GM18867 (cell line): ENCODE data around the gene CYBRD1.

Experiments
- ATAC-seq: cut with Tn5 transposase; IDR thresholded peaks from one replicate; pipeline ENCODE4 v1.9.1; 2021; ENCODE audit warnings: mild to moderate bottlenecking, moderate library complexity; ENCODE audit not compliant: unreplicated experiment

The CYBRD1 gene

DNA sequence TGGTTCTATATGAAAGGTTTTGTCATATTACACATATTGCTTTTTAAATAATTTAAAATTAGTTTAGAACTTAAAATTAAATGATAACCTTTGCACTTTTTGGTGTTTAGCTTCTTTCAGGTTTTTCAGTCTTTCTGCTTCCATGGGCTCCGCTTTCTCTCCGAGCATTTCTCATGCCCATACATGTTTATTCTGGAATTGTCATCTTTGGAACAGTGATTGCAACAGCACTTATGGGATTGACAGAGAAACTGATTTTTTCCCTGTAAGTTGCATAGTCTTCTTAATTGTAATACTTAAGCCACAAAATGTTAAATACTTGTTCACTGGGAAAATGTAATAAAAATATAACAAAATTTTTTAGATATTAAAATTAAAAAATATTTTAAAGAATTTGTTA lies 31.0 kb downstream of the CYBRD1 start:
- no peak for ATAC-seq

DNA sequence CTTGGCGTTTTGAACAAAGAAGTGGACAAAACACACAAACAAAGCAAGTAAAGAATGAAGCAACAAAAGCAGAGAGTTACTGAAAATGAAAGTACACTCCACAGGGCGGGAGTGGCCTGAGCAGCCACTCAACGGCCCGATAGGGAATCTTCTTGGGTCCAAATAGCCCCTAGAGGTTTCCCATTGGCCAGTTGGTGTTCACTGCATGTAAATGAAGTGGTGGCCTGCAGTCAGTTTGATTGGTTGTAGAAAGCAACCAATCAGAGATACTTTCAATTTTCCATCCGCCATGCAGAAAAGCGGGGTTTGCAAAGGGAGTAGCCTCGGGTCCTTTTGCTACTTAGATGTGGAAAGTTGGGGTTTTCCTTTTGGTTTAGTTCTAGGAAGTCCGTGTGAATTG lies 31.6 kb downstream of the CYBRD1 start:
- no peak for ATAC-seq

DNA sequence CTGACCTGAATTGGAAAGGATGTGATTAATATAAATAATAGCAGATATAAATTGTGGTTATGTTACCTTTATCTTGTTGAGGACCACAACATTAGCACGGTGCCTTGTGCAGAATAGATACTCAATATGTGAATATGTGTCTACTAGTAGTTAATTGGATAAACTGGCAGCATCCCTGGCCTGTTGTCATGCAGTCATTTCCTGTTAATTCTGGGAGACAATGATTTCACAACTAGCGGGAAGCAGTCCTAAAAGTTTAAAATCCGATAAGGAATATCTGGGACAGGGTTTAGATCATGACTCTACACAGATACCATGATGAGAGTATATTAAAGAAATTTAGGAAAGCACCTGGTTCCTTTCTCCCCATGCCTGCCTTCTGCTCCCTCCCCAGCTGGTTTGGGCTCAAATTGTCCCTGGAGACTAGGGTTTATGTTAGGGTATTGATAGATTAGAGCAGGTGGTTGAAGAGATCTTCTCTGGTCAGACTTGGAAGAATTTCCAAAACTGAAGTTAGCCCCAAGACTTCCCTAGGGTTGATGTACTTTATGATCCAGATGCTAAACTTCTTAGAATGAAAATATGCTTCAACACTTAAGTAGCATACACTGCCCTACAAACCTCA lies 32.8 kb downstream of the CYBRD1 start:
- no peak for ATAC-seq

DNA sequence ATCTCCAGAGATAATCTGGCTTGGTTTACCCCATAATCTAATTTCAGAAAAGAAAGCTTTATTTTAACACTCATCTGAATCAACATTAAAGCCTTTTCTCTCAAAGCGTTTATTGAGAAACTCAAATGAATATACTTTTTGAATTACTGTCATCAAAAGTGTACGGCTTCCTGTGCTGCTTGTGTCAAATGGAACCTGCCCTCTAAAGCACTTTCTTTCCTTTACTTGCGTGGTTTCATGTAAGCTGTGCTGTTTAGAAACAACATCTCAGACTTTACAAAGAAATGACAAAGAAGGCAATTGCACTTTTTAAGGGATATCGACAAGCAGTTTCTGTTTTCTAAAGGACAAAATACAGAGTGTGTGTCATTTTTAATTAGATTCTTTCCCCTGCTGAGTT lies 35.1 kb downstream of the CYBRD1 start:
- ATAC-seq, result no peak

DNA sequence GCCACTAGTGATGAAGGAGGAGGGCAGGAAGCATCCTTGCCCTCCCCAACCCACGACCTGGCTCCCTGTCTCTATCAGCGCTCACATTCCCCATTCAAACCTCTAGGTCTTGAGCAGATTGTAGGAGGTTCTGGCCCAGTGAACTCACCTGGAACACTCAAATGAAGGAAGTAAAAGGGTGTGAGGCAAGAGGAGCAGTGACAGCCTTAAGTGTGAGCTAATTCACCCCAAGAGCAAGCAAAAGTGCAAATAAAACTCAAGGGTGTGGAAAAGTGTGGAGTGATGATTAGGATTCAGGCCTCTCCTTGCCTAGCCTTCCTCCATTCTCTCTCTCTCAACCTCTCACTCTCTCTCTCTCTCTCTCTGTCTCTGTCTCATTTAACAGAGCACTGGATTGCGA lies 41.0 kb downstream of the CYBRD1 start:
- no peak for ATAC-seq

DNA sequence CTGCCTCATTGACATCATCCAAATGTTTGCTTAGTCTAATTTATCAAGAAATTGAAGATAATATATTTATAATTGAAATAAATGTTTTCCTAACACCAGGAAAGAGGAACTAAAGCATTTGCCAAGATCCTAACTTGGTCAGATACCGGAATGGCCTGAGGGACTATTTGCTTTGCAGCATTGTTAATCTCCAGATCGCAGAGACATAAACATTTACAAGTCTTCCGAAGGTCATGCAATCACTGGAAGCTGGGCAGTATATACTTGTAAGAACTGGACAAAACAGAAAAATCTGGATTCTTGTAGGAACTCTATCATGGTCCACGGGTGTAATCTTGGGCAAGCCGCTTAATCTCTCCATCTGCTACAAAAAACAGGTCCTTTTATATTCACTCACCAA lies 42.2 kb downstream of the CYBRD1 start:
- no peak for ATAC-seq

DNA sequence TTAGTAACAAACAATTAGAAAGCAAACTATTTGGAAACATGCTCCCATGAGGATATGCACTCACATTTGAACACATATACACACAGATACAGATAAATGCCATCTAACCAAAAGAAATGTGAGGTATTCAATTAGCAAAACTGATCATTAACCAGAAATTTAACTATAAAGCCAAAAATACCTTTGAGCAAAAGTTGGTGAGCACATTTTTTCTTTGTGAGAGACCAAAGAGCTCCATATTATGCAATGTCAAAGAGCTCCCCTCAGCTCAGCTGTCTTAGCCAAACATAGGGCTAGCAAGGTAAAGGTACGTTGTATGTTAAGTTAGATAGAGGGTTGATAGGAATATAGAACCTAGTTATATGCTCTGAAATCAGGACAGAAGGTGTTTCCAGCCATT lies 43.8 kb downstream of the CYBRD1 start:
- ATAC-seq, result no peak

DNA sequence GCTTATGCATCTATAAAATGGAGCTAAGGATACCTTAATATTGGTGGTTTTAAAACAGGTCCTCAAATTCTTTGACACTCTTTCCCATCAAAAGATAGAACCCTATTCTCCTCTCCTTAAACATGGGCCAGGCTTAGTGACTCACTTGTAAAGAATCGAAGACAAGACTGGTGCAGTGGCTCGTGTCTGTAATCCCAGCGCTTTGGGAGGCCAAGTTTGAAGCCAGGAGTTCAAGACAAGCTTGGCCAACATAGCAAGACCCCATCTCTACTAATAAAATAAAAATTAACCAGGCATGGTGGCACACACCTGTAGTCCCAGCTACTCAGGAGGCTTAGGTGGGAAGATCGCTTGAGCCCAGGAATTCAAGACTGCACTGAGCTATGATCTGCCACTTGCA lies 44.5 kb downstream of the CYBRD1 start:
- ATAC-seq, result no peak

DNA sequence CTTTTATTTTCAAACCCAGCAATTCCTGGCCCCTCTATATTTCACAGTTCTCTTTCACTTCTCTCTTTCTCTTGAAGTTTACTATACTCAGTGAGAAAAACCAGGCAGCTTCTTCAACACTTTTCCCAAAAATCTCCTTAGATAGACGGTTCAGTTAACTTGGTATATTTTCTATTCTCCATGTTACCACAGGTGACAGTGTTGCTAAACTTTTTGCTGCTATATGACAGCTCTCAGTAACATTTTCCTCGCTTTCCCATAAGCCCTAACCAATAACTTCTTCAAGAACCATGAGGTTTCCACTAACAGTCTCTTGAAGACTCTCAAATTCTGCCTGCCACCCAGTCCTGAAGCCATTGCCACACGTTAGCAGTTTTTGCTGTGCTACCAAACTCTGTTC lies 45.8 kb downstream of the CYBRD1 start:
- ATAC-seq, result no peak

DNA sequence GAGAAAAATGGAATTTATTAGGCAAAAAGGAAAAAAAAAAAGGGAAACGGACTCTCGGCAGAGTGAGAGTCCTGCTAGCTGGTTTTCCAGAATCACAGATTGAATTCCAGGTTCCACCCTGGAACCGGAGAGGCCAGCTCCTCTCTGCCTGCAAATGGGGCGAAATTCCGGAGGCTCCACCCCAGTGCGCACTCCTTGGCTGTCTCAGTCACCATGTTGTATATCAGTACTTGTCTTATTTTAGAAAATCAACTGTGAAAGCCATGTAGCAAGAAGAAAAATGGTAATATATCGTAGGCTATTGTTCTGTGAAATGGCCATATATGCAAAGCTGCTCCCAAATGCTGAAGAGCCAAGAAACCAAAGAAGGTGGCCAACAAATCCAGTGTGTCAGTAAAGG lies 49.4 kb downstream of the CYBRD1 start:
- ATAC-seq, result no peak

DNA sequence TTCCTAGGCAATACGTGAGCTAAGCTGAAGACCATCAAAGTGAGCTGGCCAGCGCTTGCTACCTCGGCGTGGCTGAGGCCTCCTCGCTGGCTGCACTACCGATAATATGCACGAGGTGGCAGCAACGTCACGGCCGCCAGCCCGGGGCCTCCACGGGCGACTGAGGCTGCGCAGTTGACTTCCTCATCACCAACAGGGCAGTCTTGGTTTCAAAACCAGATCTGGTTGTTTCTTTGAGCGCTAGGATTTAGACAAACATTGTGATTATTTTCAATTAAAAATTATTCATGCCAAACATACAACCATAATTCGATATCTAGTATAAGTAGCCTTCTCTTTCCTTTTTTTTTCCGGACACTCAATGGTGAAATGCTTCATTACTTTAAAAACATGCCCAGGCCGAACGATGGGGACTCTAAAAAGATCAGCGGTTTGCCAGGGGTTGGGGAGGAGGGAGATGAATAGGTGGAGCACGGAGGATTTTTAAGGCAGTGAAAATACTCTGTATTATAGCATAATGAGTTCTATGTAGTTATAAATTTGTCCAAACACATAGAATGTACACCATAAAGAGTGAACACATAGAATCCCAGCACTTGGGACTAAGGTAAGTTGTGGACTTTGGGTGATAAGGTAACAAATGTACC lies 52.0 kb downstream of the CYBRD1 start:
- ATAC-seq, result peak; percentile 96

DNA sequence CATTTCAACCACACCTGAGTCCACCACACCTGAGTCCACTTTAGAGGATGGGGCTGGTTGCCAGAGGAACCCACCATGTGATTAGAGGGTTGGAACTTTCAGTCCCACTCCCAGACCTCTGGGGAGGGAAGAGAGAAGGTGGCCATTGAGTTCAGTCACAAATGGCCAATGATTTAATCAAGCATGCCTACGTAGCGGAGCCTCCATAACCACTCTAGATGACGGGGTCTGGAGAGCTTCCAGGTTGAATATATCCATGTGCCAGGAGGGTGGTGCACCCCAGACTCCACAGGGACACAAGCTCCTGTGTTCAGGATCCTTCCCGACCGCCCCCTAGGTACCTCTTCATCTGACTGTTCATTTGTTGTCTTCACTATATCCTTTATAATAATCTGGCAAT lies 53.3 kb downstream of the CYBRD1 start:
- ATAC-seq, result no peak

DNA sequence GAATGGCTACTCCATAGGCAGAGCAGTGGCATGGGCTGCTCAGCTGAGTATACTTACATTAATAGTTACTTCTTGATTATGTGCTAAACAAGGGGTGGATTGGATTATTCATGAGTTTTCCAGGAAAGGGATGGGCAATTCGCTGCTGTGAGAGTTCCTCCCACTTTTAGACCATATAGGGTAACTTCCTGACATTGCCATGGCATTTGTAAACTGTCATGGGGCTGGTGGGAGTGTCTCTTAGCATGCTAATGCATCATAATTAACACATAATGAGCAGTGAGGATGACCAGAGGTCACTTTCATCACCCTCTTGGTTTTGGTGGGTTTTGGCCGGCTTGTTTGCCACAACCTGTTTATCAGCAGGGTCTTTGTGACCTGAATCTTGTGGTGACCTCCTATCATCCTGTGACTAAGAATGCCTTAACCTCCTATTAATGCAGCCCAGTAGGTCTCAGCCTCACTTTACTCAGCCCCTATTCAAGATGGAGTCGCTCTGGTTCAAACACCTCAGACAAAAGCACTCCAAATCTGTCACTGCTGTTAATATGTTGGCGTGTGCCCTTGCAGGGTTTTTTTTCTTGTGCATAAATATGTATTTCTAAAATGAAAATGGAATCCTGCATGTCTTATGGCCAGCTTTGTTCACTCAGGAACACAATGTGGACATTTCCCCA lies 56.0 kb downstream of the CYBRD1 start:
- no peak for ATAC-seq

DNA sequence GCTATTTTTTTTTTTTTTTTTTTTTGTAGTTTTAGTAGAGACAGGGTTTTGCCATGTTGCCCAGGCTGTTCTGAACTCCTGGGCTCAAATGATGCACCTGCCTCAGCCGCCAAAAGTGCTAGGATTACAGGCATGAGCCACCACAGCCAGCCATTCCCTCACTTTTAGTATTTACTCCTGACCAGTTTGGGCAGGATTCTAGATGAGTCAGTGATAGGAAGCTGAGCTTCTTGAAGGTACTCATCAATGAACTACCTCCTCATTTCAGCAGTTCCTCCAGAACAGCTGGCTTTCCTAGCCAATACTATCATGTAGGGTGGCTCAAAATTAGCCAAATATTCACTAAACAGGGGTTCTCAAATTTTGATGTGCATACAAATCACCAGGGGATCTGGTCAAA lies 57.2 kb downstream of the CYBRD1 start:
- ATAC-seq, result no peak

DNA sequence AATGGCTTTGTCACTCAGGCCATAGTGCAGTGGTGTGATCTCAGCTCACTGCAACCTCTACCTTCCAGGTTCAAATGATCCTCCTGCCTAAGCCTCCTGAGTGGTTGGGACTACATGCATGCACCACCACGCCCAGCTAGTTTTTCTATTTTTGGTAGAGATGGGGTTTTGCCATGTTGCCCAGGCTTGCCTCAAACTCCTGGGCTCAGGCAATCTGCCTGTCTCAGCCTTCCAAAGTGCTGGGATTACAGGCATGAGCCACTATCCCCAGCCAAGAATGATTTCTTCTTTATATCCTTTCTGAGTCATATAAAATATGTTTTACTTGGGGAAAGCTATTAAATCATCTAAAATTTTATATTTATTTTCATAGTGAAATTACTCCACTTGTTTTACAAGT lies 61.3 kb downstream of the CYBRD1 start:
- ATAC-seq, result no peak

DNA sequence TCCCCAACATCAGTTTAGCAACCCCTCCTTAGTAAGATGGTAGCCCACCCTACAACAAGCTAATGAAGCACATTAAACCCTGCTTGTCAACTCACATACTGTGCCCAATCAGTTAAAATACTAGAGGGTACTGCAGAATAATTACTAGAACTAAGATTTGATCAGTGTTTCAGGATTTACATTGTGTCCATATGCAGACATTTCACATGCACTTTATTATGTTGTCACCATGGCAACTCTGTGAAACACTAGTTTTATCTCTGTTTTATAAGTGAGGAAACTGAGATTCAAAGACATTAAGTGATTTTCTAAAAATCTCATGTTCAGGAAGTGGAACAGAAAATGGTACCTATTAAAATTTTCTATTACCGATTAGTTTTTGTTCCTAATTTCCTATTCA lies 61.7 kb downstream of the CYBRD1 start:
- ATAC-seq, result no peak

DNA sequence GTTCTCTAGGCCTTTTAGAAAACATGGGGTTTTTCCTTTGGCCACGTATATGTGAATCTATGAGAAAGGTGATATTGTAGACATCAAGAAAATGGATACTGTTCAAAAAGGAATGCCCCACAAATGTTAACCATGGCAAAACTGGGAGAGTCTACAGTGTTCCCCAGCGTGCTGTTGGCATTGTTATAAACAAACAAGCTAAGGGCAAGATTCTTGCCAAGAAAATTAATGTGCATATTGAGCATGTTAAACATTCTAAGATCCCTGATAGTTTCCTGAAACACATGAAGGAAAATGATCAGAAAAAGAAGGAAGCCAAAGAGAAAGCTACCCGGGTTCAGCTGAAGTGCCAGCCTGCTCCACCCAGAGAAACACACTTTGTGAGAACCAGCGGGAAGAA lies 64.9 kb downstream of the CYBRD1 start:
- ATAC-seq, result no peak

DNA sequence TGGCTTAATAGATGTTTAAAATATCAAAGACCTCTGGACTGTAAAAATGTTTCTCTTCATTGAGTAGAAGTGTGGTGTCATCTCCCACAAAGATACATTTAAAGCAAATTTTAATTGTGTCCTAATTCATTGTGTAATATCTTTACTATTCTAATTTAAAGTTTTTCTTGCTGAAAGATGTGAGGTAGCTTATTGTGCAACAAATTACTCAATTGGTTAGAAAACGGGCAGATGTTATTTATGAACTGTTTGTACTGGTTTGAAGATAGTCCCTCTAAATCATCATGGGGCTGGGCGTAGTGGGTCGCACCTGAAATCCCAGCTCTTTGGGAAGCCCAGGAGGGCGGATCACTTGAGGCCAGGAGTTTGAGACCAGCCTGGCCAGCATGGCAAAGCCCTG lies 65.3 kb downstream of the CYBRD1 start:
- no peak for ATAC-seq

DNA sequence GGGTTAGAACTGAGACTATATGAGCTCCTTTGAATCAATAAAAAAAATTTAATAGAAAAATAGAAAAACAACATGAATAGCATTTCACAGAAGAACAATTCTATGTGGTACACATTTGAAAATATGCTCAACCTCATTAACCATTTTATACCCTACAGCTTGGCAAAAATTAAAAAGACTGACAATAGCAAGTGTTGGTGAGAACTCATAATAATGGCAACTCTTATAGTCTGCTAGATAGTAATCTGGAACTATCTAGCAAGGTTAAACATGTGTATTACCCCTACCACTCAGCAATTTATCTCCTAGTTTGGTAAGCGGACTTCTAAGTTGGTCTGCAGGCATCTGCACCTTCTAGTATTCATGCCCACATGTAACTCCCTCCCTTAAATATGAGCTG lies 67.8 kb downstream of the CYBRD1 start:
- no peak for ATAC-seq

DNA sequence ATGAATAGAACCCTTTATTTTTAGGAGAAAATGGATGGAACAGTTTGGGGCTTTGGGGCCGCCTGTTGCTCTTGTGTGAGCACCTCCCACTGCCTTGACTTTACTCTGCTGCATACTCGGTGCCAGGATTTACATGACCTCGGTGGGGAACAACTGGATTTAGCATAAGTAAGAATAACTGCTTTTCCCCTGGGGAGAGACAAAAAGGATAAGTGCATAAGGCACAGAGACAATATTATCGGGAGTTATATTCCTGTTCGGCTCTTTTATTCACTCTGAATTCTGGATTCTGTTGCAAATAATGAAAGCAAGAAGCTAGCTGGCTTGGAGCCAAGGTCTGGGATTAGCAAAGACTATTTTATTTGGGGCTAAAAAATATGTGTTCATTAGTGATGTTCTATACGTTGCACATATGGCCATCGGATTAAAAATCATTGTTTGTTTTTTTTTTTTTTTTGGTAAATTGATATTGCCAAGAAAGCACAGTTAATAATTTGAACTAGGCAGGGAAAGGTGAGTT lies 69.8 kb downstream of the CYBRD1 start:
- no peak for ATAC-seq

DNA sequence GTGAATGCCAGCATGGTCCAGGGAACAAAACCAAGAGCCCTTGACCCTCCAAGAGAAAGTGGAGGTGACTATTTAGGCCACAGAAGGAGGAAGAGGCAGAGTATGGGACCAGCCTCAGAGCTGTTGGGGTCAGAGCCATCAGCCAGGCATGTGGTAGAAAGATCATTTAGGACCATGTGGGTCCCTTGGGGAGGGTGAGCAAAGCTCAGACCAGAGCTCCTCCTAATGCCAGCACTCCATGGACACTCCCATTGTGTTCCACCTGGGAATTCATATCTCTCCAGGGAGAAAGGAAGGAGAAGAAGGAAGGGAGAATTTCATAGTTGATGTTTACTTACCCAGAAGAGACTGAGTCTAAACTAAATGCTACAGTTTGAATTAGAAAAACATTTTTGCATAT lies 73.2 kb downstream of the CYBRD1 start:
- no peak for ATAC-seq

DNA sequence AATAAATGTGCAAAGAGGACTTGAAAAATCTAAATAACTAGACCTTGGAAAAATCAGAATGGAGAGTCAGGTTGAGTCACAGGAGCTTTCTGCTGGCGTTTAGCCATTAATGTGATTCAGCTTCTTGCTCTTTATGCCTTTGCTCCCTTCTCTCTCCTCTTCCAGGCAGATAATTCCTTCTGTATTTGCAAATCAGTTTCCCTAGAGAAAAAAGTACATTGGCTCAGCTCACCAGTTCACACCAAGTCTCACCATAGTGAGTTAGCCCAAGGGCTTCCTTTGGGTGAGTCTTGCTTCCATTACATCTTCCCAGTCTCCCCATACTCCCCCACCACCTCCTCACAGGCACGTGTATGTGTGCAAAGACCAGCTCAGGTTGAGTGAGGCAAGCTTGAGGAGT lies 73.6 kb downstream of the CYBRD1 start:
- ATAC-seq, result no peak
